CD4-positive, alpha-beta T cell treated with Interleukin-4 for 4 hours (primary cell): ENCODE results near the gene COL26A1.
"Not testable (repeated sequence)": the region's sequence is repeated elsewhere in the genome, so short reads cannot be mapped to it uniquely, and the experiment has no call there.

Experiments used
- DNase-seq: peaks from one replicate; pipeline ENCODE4 v3.0.0-alpha.2; 2020

The COL26A1 gene

GRCh38 chr7:101402835-101403234 lies 40.2 kb downstream of the COL26A1 start:
- DNase-seq: no peak

- DNase-seq: no peak
Measured at GRCh38 chr7:101405474-101406067, 42.9 kb downstream of the COL26A1 start.

GRCh38 chr7:101410743-101411507 lies 48.2 kb downstream of the COL26A1 start:
- peak; percentile 15 for DNase-seq

GRCh38 chr7:101411508-101411874 lies 48.8 kb downstream of the COL26A1 start:
- no peak for DNase-seq

GRCh38 chr7:101412976-101413375 lies 50.3 kb downstream of the COL26A1 start:
- DNase-seq: no peak

GRCh38 chr7:101418694-101419093 lies 56.0 kb downstream of the COL26A1 start:
- no peak for DNase-seq

GRCh38 chr7:101419831-101420230 lies 57.2 kb downstream of the COL26A1 start:
- no peak for DNase-seq

- DNase-seq: no peak
Measured at GRCh38 chr7:101420436-101420835, 57.8 kb downstream of the COL26A1 start.

GRCh38 chr7:101422356-101423195 lies 59.9 kb downstream of the COL26A1 start:
- no peak for DNase-seq

GRCh38 chr7:101426303-101427011 lies 63.8 kb downstream of the COL26A1 start:
- DNase-seq: no peak

- no peak for DNase-seq
Measured at GRCh38 chr7:101428093-101428866, 65.6 kb downstream of the COL26A1 start.

GRCh38 chr7:101432316-101432715 lies 69.6 kb downstream of the COL26A1 start:
- no peak for DNase-seq

GRCh38 chr7:101433688-101434087 lies 71.0 kb downstream of the COL26A1 start:
- no peak for DNase-seq

GRCh38 chr7:101434155-101434554 lies 71.5 kb downstream of the COL26A1 start:
- DNase-seq: not testable (repeated sequence)

GRCh38 chr7:101435461-101436220 lies 73.0 kb downstream of the COL26A1 start:
- DNase-seq: no peak

GRCh38 chr7:101436221-101436735 lies 73.6 kb downstream of the COL26A1 start:
- DNase-seq: no peak

- DNase-seq: no peak
Measured at GRCh38 chr7:101436857-101437576, 74.3 kb downstream of the COL26A1 start.

- DNase-seq: no peak
Measured at GRCh38 chr7:101441890-101442289, 79.2 kb downstream of the COL26A1 start.

GRCh38 chr7:101442426-101443070 lies 79.9 kb downstream of the COL26A1 start:
- no peak for DNase-seq

- no peak for DNase-seq
Measured at GRCh38 chr7:101450064-101450463, 87.4 kb downstream of the COL26A1 start.
